ENCODE results near the gene TMEM135.

Gene TMEM135

GRCh38 chr11:87039371-87039770 lies 1.6 kb downstream of the TMEM135 start:
- peak overlapping the region; percentile 79 for H3K4me3 ChIP-seq (ENCODE audit: low read length)
- H3K27me3 ChIP-seq (ENCODE audit: insufficient read depth, low read length): no peaks in the 10 kb centered on the region
- H3K36me3 ChIP-seq (ENCODE audit: insufficient read depth, low read length): peaks cover 6% of the 10 kb centered on the region; the same call in 1 of the 2 replicates
- no peak overlapping the region for H3K9ac ChIP-seq (ENCODE audit: low read depth, low read length)
- H3K9me3 ChIP-seq (ENCODE audit: insufficient read depth, low read depth, low read length): no peaks in the 10 kb centered on the region
- WGBS: 55% methylated on average over 3 of the region's 3 CpGs
- H3K27ac ChIP-seq (ENCODE audit: low read depth, low read length): no peak overlapping the region
- H3K4me1 ChIP-seq (ENCODE audit: insufficient read depth, low read length): peaks cover 36% of the 10 kb centered on the region

DNA sequence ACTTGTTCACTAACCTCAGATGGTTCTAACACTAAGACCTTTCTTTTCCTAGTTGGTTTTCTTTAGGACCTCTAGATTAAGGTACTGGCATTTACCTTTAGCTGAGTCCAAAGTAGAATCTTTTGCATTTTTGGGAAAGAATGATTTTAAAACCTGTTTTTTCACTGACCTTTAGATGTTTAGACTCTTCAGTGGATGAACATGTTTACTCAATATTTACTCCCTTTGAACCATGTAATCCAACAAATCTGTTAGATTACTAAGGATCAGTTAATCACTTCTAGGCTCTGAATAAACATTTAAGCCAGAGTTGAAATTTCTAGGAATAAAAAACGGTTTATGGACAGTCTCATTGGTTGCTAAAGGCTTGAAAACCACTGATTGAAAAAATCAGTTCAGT lies 6.2 kb downstream of the TMEM135 start:
- Histone ChIP-seq H3K4me1 (ENCODE audit: insufficient read depth, low read length) (peaks cover 22% of the 10 kb centered on the region; the same call in 1 of the 2 replicates), H3K4me3 (ENCODE audit: low read length) (no peak overlapping the region), H3K9ac (ENCODE audit: low read depth, low read length) (no peak overlapping the region), H3K27me3 (ENCODE audit: insufficient read depth, low read length) (no peaks in the 10 kb centered on the region), H3K36me3 (ENCODE audit: insufficient read depth, low read length) (peaks cover 6% of the 10 kb centered on the region; the same call in 1 of the 2 replicates), H3K27ac (ENCODE audit: low read depth, low read length) (no peak overlapping the region), H3K9me3 (ENCODE audit: insufficient read depth, low read depth, low read length) (no peaks in the 10 kb centered on the region)
- WGBS: 88% methylated on average over 1 of the region's 1 CpG

- 0 out of 2 replicates have a peak, but pooled peaks cover 3% of the 10 kb centered on the region for H3K4me1 ChIP-seq (ENCODE audit: insufficient read depth, low read length)
- H3K9ac ChIP-seq (ENCODE audit: low read depth, low read length): no peak overlapping the region
- no peak overlapping the region for H3K27ac ChIP-seq (ENCODE audit: low read depth, low read length)
- H3K4me3 ChIP-seq (ENCODE audit: low read length): no peak overlapping the region; the same call in 1 of the 2 replicates
- no peaks in the 10 kb centered on the region for H3K27me3 ChIP-seq (ENCODE audit: insufficient read depth, low read length)
- H3K9me3 ChIP-seq (ENCODE audit: insufficient read depth, low read depth, low read length): no peaks in the 10 kb centered on the region
- WGBS: 80% methylated on average over 1 of the region's 2 CpGs
- peaks cover 6% of the 10 kb centered on the region; the same call in 1 of the 2 replicates for H3K36me3 ChIP-seq (ENCODE audit: insufficient read depth, low read length)
Measured at GRCh38 chr11:87046824-87047223, 9.1 kb downstream of the TMEM135 start.

DNA sequence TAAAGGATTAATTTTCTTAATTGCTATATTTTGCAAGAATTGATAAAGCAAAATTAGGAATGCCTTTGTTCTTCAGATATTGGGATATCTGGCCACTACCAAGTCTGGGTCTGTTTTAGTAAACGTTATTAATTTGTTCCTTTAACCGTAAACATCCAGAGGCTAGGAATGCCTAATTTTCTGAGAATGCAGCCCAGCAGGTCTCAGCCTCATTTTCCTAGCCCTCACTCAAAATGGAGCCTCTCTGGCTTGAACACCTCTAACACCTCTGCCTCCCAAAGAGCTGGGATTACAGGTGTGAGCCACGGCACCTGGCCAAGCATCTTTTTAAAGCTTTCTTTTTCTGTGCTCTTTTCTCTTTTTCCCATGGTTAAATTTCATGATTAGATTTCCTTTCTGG lies 18.4 kb downstream of the TMEM135 start:
- no peaks in the 10 kb centered on the region for H3K9me3 ChIP-seq (ENCODE audit: insufficient read depth, low read depth, low read length)
- H3K27ac ChIP-seq (ENCODE audit: low read depth, low read length): no peak overlapping the region
- no peaks in the 10 kb centered on the region for H3K27me3 ChIP-seq (ENCODE audit: insufficient read depth, low read length)
- H3K4me3 ChIP-seq (ENCODE audit: low read length): no peak overlapping the region
- H3K36me3 ChIP-seq (ENCODE audit: insufficient read depth, low read length): no peaks in the 10 kb centered on the region
- no peaks in the 10 kb centered on the region; the same call in 1 of the 2 replicates for H3K4me1 ChIP-seq (ENCODE audit: insufficient read depth, low read length)
- WGBS: 83% methylated on average over 3 of the region's 3 CpGs
- H3K9ac ChIP-seq (ENCODE audit: low read depth, low read length): no peak overlapping the region

- H3K36me3 ChIP-seq (ENCODE audit: insufficient read depth, low read length): no peaks in the 10 kb centered on the region
- H3K9ac ChIP-seq (ENCODE audit: low read depth, low read length): no peak overlapping the region
- no peaks in the 10 kb centered on the region for H3K9me3 ChIP-seq (ENCODE audit: insufficient read depth, low read depth, low read length)
- no peaks in the 10 kb centered on the region; the same call in 1 of the 2 replicates for H3K4me1 ChIP-seq (ENCODE audit: insufficient read depth, low read length)
- no peaks in the 10 kb centered on the region for H3K27me3 ChIP-seq (ENCODE audit: insufficient read depth, low read length)
- H3K4me3 ChIP-seq (ENCODE audit: low read length): no peak overlapping the region
- H3K27ac ChIP-seq (ENCODE audit: low read depth, low read length): no peak overlapping the region
Measured at GRCh38 chr11:87057749-87058148, 20.0 kb downstream of the TMEM135 start.

DNA sequence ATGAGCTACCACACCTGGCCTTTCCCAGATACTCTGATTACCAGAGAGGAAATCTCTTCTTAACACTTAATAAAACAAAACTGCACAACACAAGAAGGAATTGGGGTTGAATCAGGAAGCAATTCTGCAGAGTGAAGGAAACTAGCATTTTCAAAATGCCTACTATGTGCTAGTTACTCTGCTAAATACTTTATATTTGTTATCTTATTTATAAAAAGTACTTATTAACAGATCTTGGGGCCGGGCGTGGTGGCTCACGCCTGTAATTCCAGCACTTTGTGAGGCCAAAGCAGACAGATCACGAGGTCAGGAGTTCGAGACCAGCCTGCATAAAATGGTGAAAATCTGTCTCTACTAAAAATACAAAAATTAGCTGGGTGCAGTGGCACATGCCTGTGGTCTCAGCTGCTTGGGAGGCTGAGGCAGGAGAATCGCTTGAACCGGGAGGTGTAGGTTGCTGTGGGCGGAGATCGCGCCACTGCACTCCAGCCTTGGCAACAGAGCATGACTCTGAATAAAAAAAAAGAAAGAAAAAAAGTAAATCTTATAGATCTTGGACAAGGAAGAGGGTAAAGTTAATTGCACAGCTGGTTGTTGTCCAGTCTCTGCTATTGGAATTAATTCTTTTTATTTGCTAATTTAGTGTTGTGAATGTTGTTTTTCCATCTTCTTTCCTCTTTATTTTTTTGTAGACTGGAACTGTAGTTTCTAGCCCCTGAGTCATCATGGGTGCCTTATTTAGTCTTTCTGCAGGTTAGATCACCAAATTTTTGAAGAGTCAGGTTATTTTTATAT lies 22.1 kb downstream of the TMEM135 start:
- Histone ChIP-seq H3K4me3 (ENCODE audit: low read length) (no peak overlapping the region), H3K36me3 (ENCODE audit: insufficient read depth, low read length) (no peaks in the 10 kb centered on the region), H3K4me1 (ENCODE audit: insufficient read depth, low read length) (no peaks in the 10 kb centered on the region; the same call in 1 of the 2 replicates), H3K9me3 (ENCODE audit: insufficient read depth, low read depth, low read length) (no peaks in the 10 kb centered on the region), H3K9ac (ENCODE audit: low read depth, low read length) (no peak overlapping the region), H3K27ac (ENCODE audit: low read depth, low read length) (no peak overlapping the region), H3K27me3 (ENCODE audit: insufficient read depth, low read length) (no peaks in the 10 kb centered on the region)
- WGBS: 92% methylated on average over 10 of the region's 10 CpGs

DNA sequence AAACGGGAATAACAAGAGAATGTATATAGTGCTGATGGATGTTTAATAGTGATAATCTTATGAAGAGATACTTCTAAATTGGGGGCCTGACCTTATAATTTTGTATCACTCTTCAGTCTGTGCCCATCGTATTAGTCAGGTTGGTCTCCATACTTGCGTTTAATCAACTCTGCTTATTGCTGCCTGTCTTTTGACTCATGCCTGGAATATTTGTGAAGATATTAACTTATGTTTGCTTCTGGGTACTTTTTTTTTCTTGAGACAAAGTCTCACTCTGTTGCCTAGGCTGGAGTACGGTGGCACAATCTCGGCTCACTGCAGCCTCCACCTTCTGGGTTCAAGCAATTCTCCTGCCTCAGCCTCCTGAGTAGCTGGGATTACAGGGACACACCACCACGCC lies 24.0 kb downstream of the TMEM135 start:
- Histone ChIP-seq H3K9me3 (ENCODE audit: insufficient read depth, low read depth, low read length) (no peaks in the 10 kb centered on the region), H3K27ac (ENCODE audit: low read depth, low read length) (no peak overlapping the region), H3K9ac (ENCODE audit: low read depth, low read length) (no peak overlapping the region), H3K4me1 (ENCODE audit: insufficient read depth, low read length) (no peaks in the 10 kb centered on the region), H3K36me3 (ENCODE audit: insufficient read depth, low read length) (no peaks in the 10 kb centered on the region), H3K4me3 (ENCODE audit: low read length) (no peak overlapping the region), H3K27me3 (ENCODE audit: insufficient read depth, low read length) (no peaks in the 10 kb centered on the region)
- 98% methylated on average over 6 of the region's 6 CpGs for WGBS

- no peak overlapping the region for H3K27ac ChIP-seq (ENCODE audit: low read depth, low read length)
- no peaks in the 10 kb centered on the region for H3K27me3 ChIP-seq (ENCODE audit: insufficient read depth, low read length)
- no peaks in the 10 kb centered on the region for H3K9me3 ChIP-seq (ENCODE audit: insufficient read depth, low read depth, low read length)
- H3K9ac ChIP-seq (ENCODE audit: low read depth, low read length): no peak overlapping the region
- WGBS: 86% methylated on average over 1 of the region's 2 CpGs
- H3K4me1 ChIP-seq (ENCODE audit: insufficient read depth, low read length): no peaks in the 10 kb centered on the region
- 0 out of 2 replicates have a peak, but pooled peaks cover 2% of the 10 kb centered on the region for H3K36me3 ChIP-seq (ENCODE audit: insufficient read depth, low read length)
- no peak overlapping the region for H3K4me3 ChIP-seq (ENCODE audit: low read length)
Measured at GRCh38 chr11:87063982-87064381, 26.2 kb downstream of the TMEM135 start.

GRCh38 chr11:87072787-87073186 lies 35.1 kb downstream of the TMEM135 start:
- no peak overlapping the region for H3K27ac ChIP-seq (ENCODE audit: low read depth, low read length)
- no peak overlapping the region for H3K9ac ChIP-seq (ENCODE audit: low read depth, low read length)
- 64% methylated on average over 3 of the region's 3 CpGs for WGBS
- H3K36me3 ChIP-seq (ENCODE audit: insufficient read depth, low read length): peaks cover 37% of the 10 kb centered on the region
- no peak overlapping the region for H3K4me3 ChIP-seq (ENCODE audit: low read length)
- no peaks in the 10 kb centered on the region for H3K4me1 ChIP-seq (ENCODE audit: insufficient read depth, low read length)
- no peaks in the 10 kb centered on the region for H3K27me3 ChIP-seq (ENCODE audit: insufficient read depth, low read length)
- peaks cover 3% of the 10 kb centered on the region; the same call in 1 of the 2 replicates for H3K9me3 ChIP-seq (ENCODE audit: insufficient read depth, low read depth, low read length)

DNA sequence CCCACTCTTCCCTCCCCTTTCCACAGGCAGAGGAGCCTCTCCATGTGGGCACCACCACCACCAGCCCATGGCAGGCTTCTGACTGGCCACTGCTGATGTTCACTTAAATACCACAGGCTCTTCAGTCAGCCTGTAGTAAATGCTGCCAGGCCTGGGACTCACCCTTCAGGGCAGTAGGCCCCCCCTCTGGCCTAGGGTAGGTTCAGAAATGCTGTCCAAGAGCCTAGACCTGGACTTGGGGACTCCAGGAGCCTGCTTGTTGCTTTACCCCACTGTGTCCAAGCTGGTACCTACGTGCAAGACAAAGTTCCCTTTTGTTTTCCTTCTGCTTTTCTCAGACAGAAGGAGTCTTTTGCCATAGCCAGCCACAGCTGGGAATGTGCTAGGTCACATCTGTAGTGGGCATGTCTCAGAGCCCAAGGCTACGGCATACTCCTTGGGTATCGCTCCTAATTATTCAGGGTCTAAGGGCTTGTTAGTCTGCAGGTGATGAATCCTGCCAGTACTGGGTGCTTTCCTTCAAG lies 38.6 kb downstream of the TMEM135 start:
- peaks cover 14% of the 10 kb centered on the region; the same call in 1 of the 2 replicates for H3K27me3 ChIP-seq (ENCODE audit: insufficient read depth, low read length)
- peaks cover 31% of the 10 kb centered on the region for H3K36me3 ChIP-seq (ENCODE audit: insufficient read depth, low read length)
- no peak overlapping the region for H3K27ac ChIP-seq (ENCODE audit: low read depth, low read length)
- no peak overlapping the region for H3K4me3 ChIP-seq (ENCODE audit: low read length)
- H3K9me3 ChIP-seq (ENCODE audit: insufficient read depth, low read depth, low read length): peaks cover 3% of the 10 kb centered on the region; the same call in 1 of the 2 replicates
- H3K9ac ChIP-seq (ENCODE audit: low read depth, low read length): no peak overlapping the region
- WGBS: 59% methylated on average over 3 of the region's 3 CpGs
- H3K4me1 ChIP-seq (ENCODE audit: insufficient read depth, low read length): peaks cover 5% of the 10 kb centered on the region

DNA sequence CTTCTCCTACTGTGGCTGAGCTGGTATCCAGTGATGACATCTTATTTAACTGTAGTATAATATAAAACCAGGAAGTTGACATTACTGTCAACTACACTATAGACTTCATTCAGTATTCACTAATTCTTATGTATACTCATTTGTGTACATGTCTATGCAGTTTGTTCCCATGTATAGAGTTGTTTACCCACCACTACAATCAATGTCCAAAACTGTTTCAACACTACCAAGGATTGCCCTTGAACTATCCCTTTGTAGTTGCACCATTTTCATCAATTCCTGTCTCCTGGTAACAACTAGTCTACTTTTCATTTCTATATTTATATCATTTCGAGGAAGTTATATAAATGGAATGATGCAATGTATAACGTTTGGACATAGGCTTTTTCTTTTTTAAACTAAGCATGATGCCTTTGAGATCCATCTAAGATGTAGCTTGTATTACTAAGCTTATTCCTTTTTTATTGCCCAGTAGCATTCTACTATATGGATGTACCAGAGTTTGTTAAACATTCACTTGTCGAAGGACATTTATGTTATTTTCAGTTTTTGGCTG lies 39.2 kb downstream of the TMEM135 start:
- Histone ChIP-seq H3K4me3 (ENCODE audit: low read length) (no peak overlapping the region), H3K36me3 (ENCODE audit: insufficient read depth, low read length) (peaks cover 28% of the 10 kb centered on the region), H3K27ac (ENCODE audit: low read depth, low read length) (no peak overlapping the region), H3K9me3 (ENCODE audit: insufficient read depth, low read depth, low read length) (peaks cover 3% of the 10 kb centered on the region; the same call in 1 of the 2 replicates), H3K27me3 (ENCODE audit: insufficient read depth, low read length) (peaks cover 20% of the 10 kb centered on the region), H3K4me1 (ENCODE audit: insufficient read depth, low read length) (peaks cover 11% of the 10 kb centered on the region), H3K9ac (ENCODE audit: low read depth, low read length) (no peak overlapping the region)
- WGBS: 83% methylated on average over 2 of the region's 3 CpGs
